D721Med (cell line): ENCODE data around the gene TAF1B.

ENCODE experiments used
- DNase-seq: peaks from one replicate; pipeline ENCODE4 v3.0.0; 2011; ENCODE audit warnings: low spot score; ENCODE audit not compliant: insufficient read length
- FAIRE-seq: peaks from 2 replicates; lab custom pipeline; 2011; peaks lifted over from hg19 to GRCh38; lab: Jason Lieb, UNC
- CTCF ChIP-seq: IDR thresholded peaks from 2 replicates; pipeline ENCODE4 v1.5.1; 2012; ENCODE audit warnings: mild to moderate bottlenecking, control low read depth; ENCODE audit not compliant: insufficient read depth; ENCODE audit errors: missing control alignments

Gene TAF1B

GRCh38 chr2:9941196-9941995 is 98.1 kb downstream of the TAF1B start:
- DNase-seq, result no peak
- TF ChIP-seq CTCF, result no peak
- FAIRE-seq, result no peak

- DNase-seq (no peak), FAIRE-seq (no peak)
- no peak for TF ChIP-seq CTCF
These were observed 98.7 kb downstream of the TAF1B start for GRCh38 chr2:9941996-9942390.

- TF ChIP-seq CTCF, result no peak
- DNase-seq, result no peak
- FAIRE-seq, result no peak
These were observed 101.1 kb downstream of the TAF1B start for GRCh38 chr2:9944330-9944758.

- DNase-seq (no peak), FAIRE-seq (no peak)
- TF ChIP-seq CTCF, result no peak
These were observed 102.3 kb downstream of the TAF1B start for GRCh38 chr2:9945596-9945995.

- no peak for FAIRE-seq
These were observed 102.8 kb downstream of the TAF1B start for GRCh38 chr2:9946076-9946475.

GRCh38 chr2:9946818-9947217 is 103.5 kb downstream of the TAF1B start:
- FAIRE-seq (no peak), DNase-seq (no peak)
- no peak for TF ChIP-seq CTCF

More at GRCh38 chr2:9946076-9946475, 102.8 kb downstream of the TAF1B start:
- TF ChIP-seq CTCF, result no peak
- DNase-seq, result no peak

- no peak for TF ChIP-seq CTCF
- DNase-seq (no peak), FAIRE-seq (no peak)
These were observed 105.4 kb downstream of the TAF1B start for GRCh38 chr2:9948721-9949120.
